Activated CD4-positive, CD25-positive, alpha-beta regulatory T cell treated with anti-CD3 and anti-CD28 coated beads, Interleukin-2, amount 50 U/mL, for 72 hours (primary cell): ENCODE data around the gene ALDH8A1.
A peak's percentile ranks its signal among the peaks of the same experiment; 100 is the strongest.

ENCODE experiments used
- DNase-seq: peaks from one replicate; pipeline ENCODE4 v3.0.0; 2021

The ALDH8A1 gene

GRCh38 chr6:134950482-134950881 is 581 bp upstream of the ALDH8A1 start:
- DNase-seq = no peak

- DNase-seq = no peak
Observed at GRCh38 chr6:134948691-134949090, 1.2 kb downstream of the ALDH8A1 start.

- no peak for DNase-seq
Observed at GRCh38 chr6:134948142-134948541, 1.8 kb downstream of the ALDH8A1 start.

- DNase-seq = no peak
Observed at GRCh38 chr6:134945045-134945444, 4.9 kb downstream of the ALDH8A1 start.

- no peak for DNase-seq
Observed at GRCh38 chr6:134943522-134944111, 6.3 kb downstream of the ALDH8A1 start.

GRCh38 chr6:134938896-134939295 is 11.0 kb downstream of the ALDH8A1 start:
- DNase-seq = peak; percentile 38

- no peak for DNase-seq
Observed at GRCh38 chr6:134937426-134937825, 12.5 kb downstream of the ALDH8A1 start.

- DNase-seq = no peak
Observed at GRCh38 chr6:134936931-134937330, 13.0 kb downstream of the ALDH8A1 start.

- no peak for DNase-seq
Observed at GRCh38 chr6:134936476-134936875, 13.4 kb downstream of the ALDH8A1 start.

GRCh38 chr6:134934793-134935485 is 15.0 kb downstream of the ALDH8A1 start:
- no peak for DNase-seq

- no peak for DNase-seq
Observed at GRCh38 chr6:134932535-134933470, 17.1 kb downstream of the ALDH8A1 start.

- DNase-seq = no peak
Observed at GRCh38 chr6:134932098-134932497, 17.8 kb downstream of the ALDH8A1 start.

- no peak for DNase-seq
Observed at GRCh38 chr6:134930463-134930862, 19.4 kb downstream of the ALDH8A1 start.

- no peak for DNase-seq
Observed at GRCh38 chr6:134928151-134928900, 21.6 kb downstream of the ALDH8A1 start.

- DNase-seq = no peak
Observed at GRCh38 chr6:134925800-134926199, 24.1 kb downstream of the ALDH8A1 start.

GRCh38 chr6:134921721-134922261 is 28.1 kb downstream of the ALDH8A1 start:
- DNase-seq = no peak

- DNase-seq = no peak
Observed at GRCh38 chr6:134921276-134921675, 28.6 kb downstream of the ALDH8A1 start.

- DNase-seq = no peak
Observed at GRCh38 chr6:134920422-134920821, 29.5 kb downstream of the ALDH8A1 start.

GRCh38 chr6:134918418-134918961 is 31.4 kb downstream of the ALDH8A1 start:
- DNase-seq = no peak

- no peak for DNase-seq
Observed at GRCh38 chr6:134911547-134911946, 38.4 kb downstream of the ALDH8A1 start.

GRCh38 chr6:134910593-134910935 is 39.3 kb downstream of the ALDH8A1 start:
- no peak for DNase-seq
